ENCODE results near the gene SPAG8. TPM values are rescaled to one million over a fixed set of nuclear protein-coding genes. Genes with fewer than 3 reads are reported as not detected.

Gene SPAG8
- total RNA-seq, 5 donors from 2014 or later (not counting 1 experiment from before 2014, with no cell fraction given), result 2.8 to 7.1 (median 3.8) TPM

DNA sequence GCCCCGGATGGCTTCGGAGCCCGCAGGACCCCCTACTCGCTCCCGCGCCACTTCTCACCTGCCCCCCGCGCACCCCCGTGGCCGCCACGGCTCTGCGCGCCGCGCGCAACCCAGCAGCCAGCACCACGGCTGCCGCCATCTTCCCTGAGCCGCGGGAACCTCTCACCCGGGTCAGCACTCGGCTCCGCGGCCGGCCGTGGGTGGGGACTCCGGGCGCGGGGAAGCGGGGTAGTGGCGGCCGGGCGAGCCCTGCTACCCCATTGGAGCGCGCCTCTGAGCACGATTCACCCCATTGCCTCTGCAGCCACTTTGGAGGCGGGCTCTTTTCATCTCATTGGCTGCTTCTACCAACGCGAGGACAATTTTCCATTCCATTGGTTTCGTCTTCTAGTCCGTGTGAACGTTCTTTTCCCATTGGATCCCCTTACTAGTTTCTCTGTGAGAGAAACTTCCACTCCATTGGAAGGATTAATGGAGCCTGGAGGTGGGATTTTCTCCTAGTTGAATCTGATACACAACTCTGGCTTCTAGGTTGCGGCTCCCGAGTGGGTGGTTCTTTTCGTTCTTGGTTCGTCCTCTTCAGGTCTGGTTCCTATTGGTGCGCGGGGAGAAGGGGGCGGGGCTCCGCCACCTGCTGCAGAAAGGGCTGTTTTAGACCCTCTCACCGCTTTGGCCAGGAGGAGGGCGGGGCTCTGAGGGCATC, 2.9 kb upstream of the SPAG8 start, which contains the start of gene HINT2:
Gene HINT2 (minus strand): TSS at position 202 of the 703 bp plus-strand sequence. CDS start 63 bp downstream, at position 139.
- POLR2A ChIA-PET, result interaction anchor here in 1 of 2 donors (0.6 kb wide), 1 partner anchor 73 kb away, joined by 3 read pairs; no protein-coding TSS in a partner anchor
- H3K4me1 ChIP-seq (ENCODE audit: control insufficient read depth in 1 of 2, extremely low read depth in 1 of 2, insufficient read depth in 2 of 2, low read length in 2 of 2), result peaks cover 9 to 39% of the 10 kb centered on the region in 2 experiments
- ATAC-seq (replicated peaks in 1 of 4) (peak; percentile 77 to 87 (median 86)), DNase-seq (peak; percentile 93 to 99 (median 97))
- H3K4me3 Mint-ChIP-seq, result peak within 1 kb of the TSS; percentile 84 to 97 (median 96)
- H3K27me3 Mint-ChIP-seq, result no peaks in the 10 kb centered on the region
- no peaks in the 10 kb centered on the region for H3K9me3 Mint-ChIP-seq
- peaks cover 0 to 2% of the 10 kb centered on the region in 2 donors for H3K36me3 ChIP-seq (ENCODE audit: control insufficient read depth in 2 of 2, extremely low read depth in 1 of 2, insufficient read depth in 1 of 2, low read length in 1 of 2)
- peaks cover 35 to 43% (median 37%) of the 10 kb centered on the region in 3 donors for H3K4me1 Mint-ChIP-seq
- H3K9me3 ChIP-seq, result no peaks in the 10 kb centered on the region
- H3K27ac ChIP-seq (ENCODE audit: low read length), result peak within 1 kb of the TSS; percentile 82
- H3K27me3 ChIP-seq (replicated peaks in 1 of 2; ENCODE audit: control insufficient read depth in 2 of 2, extremely low read depth in 1 of 2, insufficient read depth in 2 of 2, low read length in 1 of 2), result no peaks in the 10 kb centered on the region
- WGBS (ENCODE audit: insufficient coverage), result under 1% methylated on average over 38 of the region's 52 CpGs
- H3K4me3 ChIP-seq (ENCODE audit: control insufficient read depth in 1 of 2, extremely low read depth in 1 of 2, low read length in 1 of 2), result peak within 1 kb of the TSS; percentile 85 to 90
- no peaks in the 10 kb centered on the region for H3K36me3 Mint-ChIP-seq
- H3K27ac Mint-ChIP-seq, result peak within 1 kb of the TSS; percentile 96 to 98
- CTCF ChIA-PET, result interaction anchor here in 1 of 2 donors (1.1 to 1.2 kb wide), 2 partner anchors 21 to 83 kb away, joined by 3 to 5 read pairs; partner anchors contain the start of genes CREB3 and TLN1

DNA sequence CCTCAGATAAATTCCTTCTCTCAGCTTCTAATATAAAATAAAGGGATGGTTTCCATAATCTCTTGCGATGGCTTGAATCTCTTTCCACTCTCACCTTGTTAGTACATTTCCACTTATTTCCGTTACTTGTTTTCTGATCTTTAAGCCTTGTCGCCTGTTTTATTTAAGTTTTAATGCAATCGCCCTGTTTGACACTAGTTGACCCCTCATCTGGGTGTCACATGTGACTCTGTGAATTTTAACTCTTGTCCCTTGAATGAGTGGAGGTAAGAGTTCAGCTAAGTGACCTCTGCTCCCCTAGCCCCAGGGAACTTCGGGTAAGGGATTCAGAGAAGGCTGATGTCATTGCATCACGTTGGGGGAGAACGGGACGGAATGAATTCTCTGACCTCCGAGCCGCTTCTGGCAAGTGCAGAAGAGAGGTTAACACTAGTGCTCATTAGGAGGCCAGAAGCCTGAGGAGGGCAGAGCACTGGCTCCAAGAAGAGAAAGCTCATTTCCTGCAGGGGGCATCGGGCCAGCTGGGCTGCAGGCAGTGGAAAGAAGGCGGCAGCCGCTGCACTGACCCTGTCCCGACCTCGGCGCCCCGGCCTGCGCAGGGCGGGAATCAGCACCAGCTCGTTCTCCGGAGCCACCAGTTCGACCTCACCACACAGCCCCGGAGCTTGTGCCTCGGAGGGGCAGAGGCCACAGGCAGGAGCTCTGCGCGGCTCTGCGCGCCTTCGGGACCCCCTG, 2.2 kb upstream of the SPAG8 start:
- H3K4me3 Mint-ChIP-seq, result peak overlapping the region; percentile 84 to 97 (median 96)
- ATAC-seq (replicated peaks in 1 of 4) (peak in 3 of 4 experiments; percentile 1 to 5 (median 2)), DNase-seq (peak in 6 of 35 experiments; percentile 14 to 55 (median 22))
- no peaks in the 10 kb centered on the region for H3K36me3 Mint-ChIP-seq
- peaks cover 35 to 43% (median 37%) of the 10 kb centered on the region in 3 donors for H3K4me1 Mint-ChIP-seq
- WGBS (ENCODE audit: insufficient coverage), result 8% methylated on average over 28 of the region's 29 CpGs
- H3K9me3 ChIP-seq, result no peaks in the 10 kb centered on the region
- H3K4me1 ChIP-seq (ENCODE audit: control insufficient read depth in 1 of 2, extremely low read depth in 1 of 2, insufficient read depth in 2 of 2, low read length in 2 of 2), result peaks cover 9 to 39% of the 10 kb centered on the region in 2 experiments
- POLR2A ChIA-PET, result no interaction called here
- no peaks in the 10 kb centered on the region for H3K27me3 ChIP-seq (replicated peaks in 1 of 2; ENCODE audit: control insufficient read depth in 2 of 2, extremely low read depth in 1 of 2, insufficient read depth in 2 of 2, low read length in 1 of 2)
- CTCF ChIA-PET, result interaction anchor here in 1 of 2 donors (1.1 to 1.2 kb wide), 2 partner anchors 22 to 82 kb away, joined by 3 to 5 read pairs; partner anchors contain the start of genes CREB3 and TLN1
- no peaks in the 10 kb centered on the region for H3K9me3 Mint-ChIP-seq
- peaks cover 0 to 3% of the 10 kb centered on the region in 2 donors for H3K36me3 ChIP-seq (ENCODE audit: control insufficient read depth in 2 of 2, extremely low read depth in 1 of 2, insufficient read depth in 1 of 2, low read length in 1 of 2)
- H3K27ac Mint-ChIP-seq, result peak overlapping the region; percentile 66 to 81
- H3K27me3 Mint-ChIP-seq, result no peaks in the 10 kb centered on the region
- H3K27ac ChIP-seq (ENCODE audit: low read length), result peak overlapping the region; percentile 52
- peak overlapping the region; percentile 85 to 90 for H3K4me3 ChIP-seq (ENCODE audit: control insufficient read depth in 1 of 2, extremely low read depth in 1 of 2, low read length in 1 of 2)

GRCh38 chr9:35813434-35814105, 1.5 kb upstream of the SPAG8 start:
- Mint-ChIP-seq H3K9me3 (no peaks in the 10 kb centered on the region), H3K27me3 (no peaks in the 10 kb centered on the region), H3K4me3 (peak overlapping the region; percentile 84 to 97 (median 96)), H3K4me1 (peaks cover 35 to 43% (median 37%) of the 10 kb centered on the region in 3 donors), H3K27ac (peak overlapping the region in 1 of 2 donors; percentile 58), H3K36me3 (peaks cover 3% of the 10 kb centered on the region)
- no peak overlapping the region for H3K4me3 ChIP-seq (ENCODE audit: control insufficient read depth in 1 of 2, extremely low read depth in 1 of 2, low read length in 1 of 2)
- peaks cover 3% of the 10 kb centered on the region in 2 donors for H3K36me3 ChIP-seq (ENCODE audit: control insufficient read depth in 2 of 2, extremely low read depth in 1 of 2, insufficient read depth in 1 of 2, low read length in 1 of 2)
- ChIA-PET POLR2A (no interaction called here), CTCF (interaction anchor here in 1 of 2 donors (1.1 to 1.2 kb wide), 2 partner anchors 22 to 81 kb away, joined by 3 to 5 read pairs; partner anchors contain the start of genes CREB3 and TLN1)
- ATAC-seq (replicated peaks in 1 of 4) (no peak), DNase-seq (no peak)
- WGBS (ENCODE audit: insufficient coverage), result 100% methylated on average over 2 of the region's 10 CpGs
- no peaks in the 10 kb centered on the region for H3K27me3 ChIP-seq (replicated peaks in 1 of 2; ENCODE audit: control insufficient read depth in 2 of 2, extremely low read depth in 1 of 2, insufficient read depth in 2 of 2, low read length in 1 of 2)
- no peaks in the 10 kb centered on the region for H3K9me3 ChIP-seq
- H3K4me1 ChIP-seq (ENCODE audit: control insufficient read depth in 1 of 2, extremely low read depth in 1 of 2, insufficient read depth in 2 of 2, low read length in 2 of 2), result peaks cover 9 to 39% of the 10 kb centered on the region in 2 experiments
- no peak overlapping the region for H3K27ac ChIP-seq (ENCODE audit: low read length)

- ATAC-seq (replicated peaks in 1 of 4) (no peak), DNase-seq (no peak)
- no peaks in the 10 kb centered on the region for H3K27me3 Mint-ChIP-seq
- H3K36me3 Mint-ChIP-seq, result peaks cover 8% of the 10 kb centered on the region
- Histone ChIP-seq H3K27ac (ENCODE audit: low read length) (peak overlapping the region; percentile 72), H3K4me3 (ENCODE audit: control insufficient read depth in 1 of 2, extremely low read depth in 1 of 2, low read length in 1 of 2) (peak overlapping the region; percentile 55), H3K4me1 (ENCODE audit: control insufficient read depth in 1 of 2, extremely low read depth in 1 of 2, insufficient read depth in 2 of 2, low read length in 2 of 2) (peaks cover 9 to 39% of the 10 kb centered on the region in 2 experiments), H3K9me3 (no peaks in the 10 kb centered on the region), H3K36me3 (ENCODE audit: control insufficient read depth in 2 of 2, extremely low read depth in 1 of 2, insufficient read depth in 1 of 2, low read length in 1 of 2) (peaks cover 7 to 19% of the 10 kb centered on the region in 2 donors), H3K27me3 (replicated peaks in 1 of 2; ENCODE audit: control insufficient read depth in 2 of 2, extremely low read depth in 1 of 2, insufficient read depth in 2 of 2, low read length in 1 of 2) (no peaks in the 10 kb centered on the region)
- H3K27ac Mint-ChIP-seq, result peak overlapping the region; percentile 97 to 98
- H3K9me3 Mint-ChIP-seq, result no peaks in the 10 kb centered on the region
- H3K4me3 Mint-ChIP-seq, result peak overlapping the region; percentile 84 to 96 (median 86)
- CTCF ChIA-PET, result interaction anchor here in 1 of 2 donors (0.6 to 1.6 kb wide), 8 partner anchors 8 to 208 kb away, joined by 3 to 6 read pairs (median 4); partner anchors contain the start of genes CREB3 and NPR2
- peaks cover 35 to 43% (median 37%) of the 10 kb centered on the region in 3 donors for H3K4me1 Mint-ChIP-seq
- 14% methylated on average over 12 of the region's 12 CpGs for WGBS (ENCODE audit: insufficient coverage)
- POLR2A ChIA-PET, result interaction anchor here in 1 of 2 donors (0.6 to 1.0 kb wide), 3 partner anchors 15 to 132 kb away, joined by 3 to 4 read pairs (median 3); no protein-coding TSS in a partner anchor
These were observed 559 bp downstream of the SPAG8 start for GRCh38 chr9:35811381-35812024.

GRCh38 chr9:35810122-35810521, 1.9 kb downstream of the SPAG8 start:
- Histone ChIP-seq H3K9me3 (no peaks in the 10 kb centered on the region), H3K4me1 (ENCODE audit: control insufficient read depth in 1 of 2, extremely low read depth in 1 of 2, insufficient read depth in 2 of 2, low read length in 2 of 2) (peaks cover 9 to 37% of the 10 kb centered on the region in 2 experiments), H3K4me3 (ENCODE audit: control insufficient read depth in 1 of 2, extremely low read depth in 1 of 2, low read length in 1 of 2) (no peak overlapping the region), H3K27me3 (replicated peaks in 1 of 2; ENCODE audit: control insufficient read depth in 2 of 2, extremely low read depth in 1 of 2, insufficient read depth in 2 of 2, low read length in 1 of 2) (no peaks in the 10 kb centered on the region), H3K36me3 (ENCODE audit: control insufficient read depth in 2 of 2, extremely low read depth in 1 of 2, insufficient read depth in 1 of 2, low read length in 1 of 2) (peaks cover 7 to 29% of the 10 kb centered on the region in 2 donors), H3K27ac (ENCODE audit: low read length) (no peak overlapping the region)
- CTCF ChIA-PET, result interaction anchor here in 1 of 2 donors (0.6 kb wide), 1 partner anchor 113 kb away, joined by 11 read pairs; no protein-coding TSS in a partner anchor
- Mint-ChIP-seq H3K27me3 (no peaks in the 10 kb centered on the region), H3K9me3 (no peaks in the 10 kb centered on the region), H3K4me1 (peaks cover 29 to 37% (median 32%) of the 10 kb centered on the region in 3 donors), H3K36me3 (peaks cover 13% of the 10 kb centered on the region), H3K4me3 (no peak overlapping the region), H3K27ac (peak overlapping the region in 1 of 2 donors; percentile 98)
- ATAC-seq (replicated peaks in 1 of 4), result no peak
- 76% methylated on average over 3 of the region's 7 CpGs for WGBS (ENCODE audit: insufficient coverage)
- POLR2A ChIA-PET, result no interaction called here
- DNase-seq, result no peak
